HAP-1 (cell line): ENCODE measurements around the gene FAM168B.

Experiments
- DNase-seq, 2 experiments: peaks; one replicate each; pipeline ENCODE4 v3.0.0-alpha.2; 2016 to 2020; ENCODE audit warnings: low spot score in 2 of 2
- H3K27me3 ChIP-seq: fragments of 250-450 bp; sonication (Bioruptor Pico); 2 replicates; pipeline ENCODE4 v1.5.1; 2020; ENCODE audit warnings: low read depth, mild to moderate bottlenecking, moderate library complexity
- H3K36me3 ChIP-seq: fragments of 250-450 bp; sonication (Bioruptor Pico); replicated peaks from 2 replicates; pipeline ENCODE4 v1.5.1; 2020; ENCODE audit warnings: mild to moderate bottlenecking
- H3K4me1 ChIP-seq: fragments of 250-450 bp; sonication (Bioruptor Pico); 2 replicates; pipeline ENCODE4 v1.5.1; 2020; ENCODE audit warnings: mild to moderate bottlenecking
- H3K4me3 ChIP-seq: fragments of 250-450 bp; sonication (Bioruptor Pico); 2 replicates; pipeline ENCODE4 v1.5.1; 2020; ENCODE audit warnings: mild to moderate bottlenecking, moderate library complexity
- H3K9me3 ChIP-seq: fragments of 250-450 bp; sonication (Bioruptor Pico); 2 replicates; pipeline ENCODE4 v1.5.1; 2020; ENCODE audit warnings: mild to moderate bottlenecking, moderate library complexity
- in situ Hi-C: fragments of 300-500 bp; cut with MboI; formaldehyde crosslinking; loops from 3 replicates; pipeline ENCODE4 v1.14.3; 2020; ENCODE audit warnings: low sequenced_read_pairs, inconsistent platforms, mixed read lengths

Gene FAM168B

GRCh38 chr2:131058214-131058843 lies 34.9 kb downstream of the FAM168B start:
- no peak for DNase-seq

GRCh38 chr2:131056932-131057287 lies 36.4 kb downstream of the FAM168B start:
- no peaks in the 10 kb centered on the region; the same call in 1 of the 2 replicates for H3K4me1 ChIP-seq
- DNase-seq: no peak
- no peaks in the 10 kb centered on the region for H3K27me3 ChIP-seq
- H3K9me3 ChIP-seq: no peaks in the 10 kb centered on the region
- peaks cover 73% of the 10 kb centered on the region for H3K36me3 ChIP-seq
- in situ Hi-C loops: no loop called here
- no peak overlapping the region for H3K4me3 ChIP-seq

More at GRCh38 chr2:131058214-131058843, 34.9 kb downstream of the FAM168B start:
- Histone ChIP-seq H3K36me3 (peaks cover 71% of the 10 kb centered on the region), H3K9me3 (no peaks in the 10 kb centered on the region), H3K4me1 (no peaks in the 10 kb centered on the region; the same call in 1 of the 2 replicates), H3K27me3 (no peaks in the 10 kb centered on the region), H3K4me3 (no peak overlapping the region)
- in situ Hi-C loops: no loop called here

GRCh38 chr2:131056204-131056931 lies 36.9 kb downstream of the FAM168B start:
- in situ Hi-C loops: no loop called here
- no peaks in the 10 kb centered on the region for H3K9me3 ChIP-seq
- no peaks in the 10 kb centered on the region for H3K27me3 ChIP-seq
- H3K4me1 ChIP-seq: no peaks in the 10 kb centered on the region; the same call in 1 of the 2 replicates
- no peak overlapping the region for H3K4me3 ChIP-seq
- no peak for DNase-seq
- H3K36me3 ChIP-seq: peaks cover 76% of the 10 kb centered on the region

- no peak overlapping the region for H3K4me3 ChIP-seq
- no peak for DNase-seq
- peaks cover 83% of the 10 kb centered on the region for H3K36me3 ChIP-seq
- no peaks in the 10 kb centered on the region; the same call in 1 of the 2 replicates for H3K4me1 ChIP-seq
- no peaks in the 10 kb centered on the region for H3K27me3 ChIP-seq
- no peaks in the 10 kb centered on the region for H3K9me3 ChIP-seq
- in situ Hi-C loops: no loop called here
These were observed 37.8 kb downstream of the FAM168B start for GRCh38 chr2:131055169-131056065.

- H3K36me3 ChIP-seq: peaks cover 83% of the 10 kb centered on the region
These were observed 38.8 kb downstream of the FAM168B start for GRCh38 chr2:131054488-131054887.

DNA sequence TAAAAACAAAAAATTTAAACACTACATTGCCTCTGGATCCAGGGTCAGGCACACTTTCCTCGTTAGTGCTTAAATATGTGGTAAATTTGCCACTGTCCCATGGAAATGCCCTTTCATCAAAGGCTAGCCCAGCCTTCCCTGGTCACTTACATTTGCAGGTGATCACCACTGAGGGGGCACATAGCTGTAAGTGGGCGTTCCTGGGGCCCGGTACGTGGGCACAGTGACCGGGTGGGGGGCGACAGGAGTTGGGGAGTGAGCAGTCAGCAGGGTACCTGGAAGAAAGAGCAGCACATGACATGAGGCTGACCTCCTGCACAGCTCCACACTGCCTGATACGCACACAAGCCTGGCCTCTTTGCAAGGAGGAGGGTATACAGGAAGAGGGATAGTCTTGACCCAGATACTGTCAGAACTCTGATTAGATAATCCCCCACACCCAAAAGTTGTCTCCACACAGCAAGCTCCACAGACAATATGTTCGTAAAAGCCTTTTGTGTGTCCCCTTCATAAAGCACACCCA lies 40.5 kb downstream of the FAM168B start:
- Histone ChIP-seq H3K4me1 (no peaks in the 10 kb centered on the region; the same call in 1 of the 2 replicates), H3K27me3 (no peaks in the 10 kb centered on the region), H3K36me3 (peaks cover 90% of the 10 kb centered on the region), H3K4me3 (no peak overlapping the region), H3K9me3 (no peaks in the 10 kb centered on the region)
- in situ Hi-C loops: no loop called here
- no peak for DNase-seq

More at GRCh38 chr2:131054488-131054887, 38.8 kb downstream of the FAM168B start:
- no peaks in the 10 kb centered on the region; the same call in 1 of the 2 replicates for H3K4me1 ChIP-seq
- no peak overlapping the region for H3K4me3 ChIP-seq
- no peaks in the 10 kb centered on the region for H3K27me3 ChIP-seq
- H3K9me3 ChIP-seq: no peaks in the 10 kb centered on the region
- no peak for DNase-seq
- in situ Hi-C loops: no loop called here

GRCh38 chr2:131050896-131051295 lies 42.4 kb downstream of the FAM168B start:
- Histone ChIP-seq H3K27me3 (no peaks in the 10 kb centered on the region), H3K4me3 (no peak overlapping the region), H3K9me3 (no peaks in the 10 kb centered on the region), H3K36me3 (peaks cover 83% of the 10 kb centered on the region), H3K4me1 (no peaks in the 10 kb centered on the region)
- in situ Hi-C loops: no loop called here
- DNase-seq: no peak

DNA sequence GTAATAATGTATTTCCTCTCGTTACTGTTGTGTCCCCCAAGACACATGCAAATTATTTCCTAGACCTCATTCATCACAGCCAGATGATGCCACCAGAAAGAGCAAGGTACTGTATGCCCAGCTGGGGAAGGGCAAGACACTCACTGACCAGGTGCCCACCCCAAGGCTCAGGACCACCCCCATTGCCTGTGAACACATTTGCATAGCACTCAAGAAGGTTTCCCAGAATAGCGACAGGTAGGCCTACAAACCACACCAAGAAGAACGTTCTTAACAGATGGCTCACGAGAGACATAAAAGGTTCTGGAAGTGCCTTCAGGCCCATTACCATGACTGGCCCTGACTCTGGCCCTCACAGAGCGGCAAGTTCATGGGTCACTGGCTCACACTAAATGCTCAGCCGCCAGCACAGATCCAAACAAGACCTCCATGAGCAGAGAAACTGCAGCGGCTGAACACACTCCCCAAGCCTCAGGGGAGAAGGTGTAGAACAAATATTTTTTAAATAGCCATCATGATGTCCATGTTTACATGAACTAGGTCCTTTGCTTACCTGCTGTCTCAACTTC lies 44.0 kb downstream of the FAM168B start:
- no peak for DNase-seq
- H3K9me3 ChIP-seq: no peaks in the 10 kb centered on the region
- peaks cover 66% of the 10 kb centered on the region for H3K36me3 ChIP-seq
- H3K4me3 ChIP-seq: no peak overlapping the region
- H3K4me1 ChIP-seq: no peaks in the 10 kb centered on the region
- no peaks in the 10 kb centered on the region for H3K27me3 ChIP-seq
- in situ Hi-C loops: no loop called here

GRCh38 chr2:131048641-131049040 lies 44.6 kb downstream of the FAM168B start:
- Histone ChIP-seq H3K4me3 (no peak overlapping the region), H3K4me1 (no peaks in the 10 kb centered on the region), H3K27me3 (no peaks in the 10 kb centered on the region), H3K9me3 (no peaks in the 10 kb centered on the region), H3K36me3 (peaks cover 62% of the 10 kb centered on the region)
- in situ Hi-C loops: no loop called here
- DNase-seq: no peak

GRCh38 chr2:131047920-131048560 lies 45.2 kb downstream of the FAM168B start:
- no peaks in the 10 kb centered on the region for H3K4me1 ChIP-seq
- H3K27me3 ChIP-seq: no peaks in the 10 kb centered on the region
- in situ Hi-C loops: no loop called here
- peaks cover 58% of the 10 kb centered on the region for H3K36me3 ChIP-seq
- no peak for DNase-seq
- H3K9me3 ChIP-seq: no peaks in the 10 kb centered on the region
- no peak overlapping the region for H3K4me3 ChIP-seq

DNA sequence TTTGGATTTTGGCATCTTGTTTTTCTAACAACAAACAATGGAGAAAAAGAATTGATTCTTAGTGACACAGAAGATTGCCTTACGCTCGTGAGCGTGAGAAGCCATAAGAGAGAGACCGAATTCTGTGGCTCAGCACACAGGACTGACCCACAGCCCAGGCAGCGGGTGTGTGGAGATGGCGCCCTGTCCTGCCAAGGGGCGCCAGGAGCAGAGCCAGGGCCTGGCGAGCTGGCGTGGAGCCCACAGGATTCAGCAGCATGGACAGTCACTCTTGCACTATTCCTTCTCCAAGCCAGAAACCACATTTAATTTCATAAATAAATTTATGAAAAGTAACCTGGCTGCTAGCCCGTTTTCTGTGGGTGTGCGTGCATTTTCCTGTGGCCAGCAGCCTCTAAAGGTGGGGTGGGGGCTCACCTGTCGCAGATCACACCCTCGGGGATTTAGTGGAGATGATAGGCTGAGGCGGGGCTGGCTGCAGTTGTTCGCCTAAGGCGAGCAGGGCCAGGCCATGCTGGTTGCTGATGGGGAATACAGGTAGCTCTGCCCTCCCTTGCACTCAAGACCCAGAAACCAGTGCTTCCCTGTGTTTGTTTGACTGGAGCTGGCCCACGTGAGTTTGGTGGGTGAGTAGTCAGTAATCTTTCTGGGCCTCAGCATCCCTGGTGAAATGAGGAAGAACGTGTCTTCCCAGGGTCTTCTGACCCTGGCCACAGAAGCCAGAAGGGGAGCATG lies 46.2 kb downstream of the FAM168B start:
- no peak overlapping the region for H3K4me3 ChIP-seq
- H3K4me1 ChIP-seq: no peaks in the 10 kb centered on the region
- DNase-seq: no peak
- H3K36me3 ChIP-seq: peaks cover 48% of the 10 kb centered on the region
- in situ Hi-C loops: no loop called here
- H3K9me3 ChIP-seq: no peaks in the 10 kb centered on the region
- H3K27me3 ChIP-seq: no peaks in the 10 kb centered on the region

DNA sequence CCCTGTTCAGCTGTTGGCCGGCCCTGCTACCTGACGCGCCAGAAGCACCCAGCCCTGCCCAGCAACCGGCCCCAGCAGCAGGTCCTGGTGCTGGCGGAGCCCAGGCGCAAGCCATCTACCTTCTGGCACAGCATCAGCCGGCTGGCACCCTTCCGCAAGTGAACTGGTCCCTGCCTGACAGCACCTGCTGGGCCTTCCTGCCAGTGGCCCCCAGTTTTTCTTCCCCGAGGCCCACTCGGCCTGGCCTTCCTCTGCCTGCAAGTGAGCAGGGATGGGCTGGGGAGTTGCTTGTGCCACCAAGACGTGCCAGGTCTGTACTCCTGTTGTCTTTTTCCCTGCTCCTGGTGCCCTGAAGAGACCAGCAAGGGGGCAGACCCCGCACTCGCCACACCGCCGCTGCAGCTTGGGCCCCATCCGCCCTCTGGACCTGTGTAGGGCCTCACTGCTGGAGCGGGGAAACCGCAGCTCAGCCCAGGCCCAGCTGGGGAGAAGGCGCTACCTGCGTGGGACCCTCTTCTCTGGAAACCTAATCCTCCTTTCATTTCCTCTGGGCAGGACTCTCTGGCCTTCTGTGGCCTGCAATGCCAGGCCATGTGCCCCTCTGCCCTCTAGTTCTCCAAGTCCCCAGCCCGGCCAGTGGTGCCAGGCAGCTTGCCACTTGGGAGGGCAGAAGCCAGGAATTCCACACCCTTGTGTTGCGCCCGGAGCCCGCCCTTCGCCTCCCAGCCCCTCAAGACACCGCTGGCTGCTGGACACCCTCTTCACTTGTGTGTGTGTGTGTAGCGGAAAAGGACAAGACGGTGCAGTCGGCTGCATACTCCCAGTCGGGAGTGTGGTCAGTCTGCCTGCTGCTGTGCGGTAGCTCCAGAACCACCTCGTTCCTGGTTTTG lies 47.0 kb downstream of the FAM168B start:
- DNase-seq: no peak

More for the DNA sequence above, 47.0 kb downstream of the FAM168B start:
- H3K9me3 ChIP-seq: no peaks in the 10 kb centered on the region
- no peaks in the 10 kb centered on the region for H3K4me1 ChIP-seq
- no peak overlapping the region for H3K4me3 ChIP-seq
- no peaks in the 10 kb centered on the region for H3K27me3 ChIP-seq
- in situ Hi-C loops: no loop called here
- peaks cover 40% of the 10 kb centered on the region for H3K36me3 ChIP-seq
